Midbrain (tissue), 1 donor: ENCODE measurements around the gene CHCHD1.
"Not testable (repeated sequence)": the region's sequence is repeated elsewhere in the genome, so short reads cannot be mapped to it uniquely, and the experiment has no call there.

Source experiments
- DNase-seq: peaks from one replicate; lab custom pipeline; 2025; lab: John Stamatoyannopoulos, UW

Gene CHCHD1

DNA sequence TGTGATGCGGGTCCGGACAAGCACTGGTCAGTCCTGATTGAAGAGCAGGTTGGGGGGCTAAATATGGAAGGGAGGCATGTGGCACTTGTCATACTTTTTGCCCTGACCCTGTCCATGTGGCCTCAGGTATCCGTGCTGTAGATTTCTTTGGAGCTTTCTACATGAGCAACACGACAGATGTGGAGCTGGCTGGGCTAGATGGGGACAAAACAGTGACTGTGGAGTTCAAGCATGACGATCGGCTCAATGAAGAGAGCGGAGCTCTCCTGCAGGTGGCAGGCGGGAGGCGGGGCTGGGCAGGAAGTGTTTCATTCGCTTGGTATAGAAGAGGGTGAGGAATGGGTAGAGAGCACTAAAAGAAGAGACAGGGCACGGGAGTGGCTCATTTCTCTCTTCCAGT is 13.0 kb upstream of the CHCHD1 start:
- DNase-seq = no peak

DNA sequence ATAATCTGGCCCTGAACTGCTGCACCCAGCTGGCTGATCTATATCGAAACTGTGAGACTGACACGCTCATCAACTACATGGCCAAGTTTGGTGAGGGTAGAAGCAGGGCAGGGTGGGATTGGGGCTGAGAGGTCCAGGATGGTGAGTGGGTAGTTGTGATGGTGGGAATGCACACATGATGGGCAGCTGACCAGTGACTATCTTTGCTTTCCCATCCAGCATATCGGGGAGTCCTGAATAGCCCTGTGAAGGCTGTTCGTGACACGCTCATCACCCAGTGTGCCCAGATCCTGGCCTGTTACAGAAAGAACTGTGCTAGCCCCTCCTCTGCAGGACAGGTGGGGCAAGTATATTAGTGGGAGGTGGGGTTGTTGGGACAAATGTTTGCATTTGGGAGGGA is 12.5 kb upstream of the CHCHD1 start:
- no peak for DNase-seq

DNA sequence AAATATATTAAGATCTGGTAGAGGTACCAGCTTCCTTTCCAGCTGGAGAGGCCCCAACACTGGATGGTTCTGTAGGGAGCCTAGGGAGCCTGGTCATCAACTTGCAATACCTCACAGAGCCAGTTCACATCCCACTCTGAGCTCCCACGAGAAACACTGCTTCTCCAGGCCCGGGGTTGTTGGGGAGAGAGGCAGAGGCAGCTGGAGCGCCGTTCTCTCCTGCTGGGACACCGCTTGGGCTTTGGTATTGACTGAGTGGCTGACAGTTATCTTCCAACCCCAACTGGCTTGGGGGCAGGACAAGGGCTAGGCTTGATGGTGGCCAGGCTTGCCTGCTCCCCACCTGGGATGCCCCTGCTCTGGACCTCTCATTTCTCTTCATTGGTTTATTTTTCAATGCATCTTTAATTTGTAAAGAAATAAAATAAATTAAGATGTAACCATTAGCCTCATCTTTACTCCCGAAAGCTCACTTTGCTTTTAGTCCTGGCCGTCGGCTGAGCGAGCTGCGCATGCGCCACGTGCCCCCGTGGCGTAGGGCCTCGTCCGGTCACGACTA is 10.0 kb upstream of the CHCHD1 start:
- peak; percentile 89 for DNase-seq

DNA sequence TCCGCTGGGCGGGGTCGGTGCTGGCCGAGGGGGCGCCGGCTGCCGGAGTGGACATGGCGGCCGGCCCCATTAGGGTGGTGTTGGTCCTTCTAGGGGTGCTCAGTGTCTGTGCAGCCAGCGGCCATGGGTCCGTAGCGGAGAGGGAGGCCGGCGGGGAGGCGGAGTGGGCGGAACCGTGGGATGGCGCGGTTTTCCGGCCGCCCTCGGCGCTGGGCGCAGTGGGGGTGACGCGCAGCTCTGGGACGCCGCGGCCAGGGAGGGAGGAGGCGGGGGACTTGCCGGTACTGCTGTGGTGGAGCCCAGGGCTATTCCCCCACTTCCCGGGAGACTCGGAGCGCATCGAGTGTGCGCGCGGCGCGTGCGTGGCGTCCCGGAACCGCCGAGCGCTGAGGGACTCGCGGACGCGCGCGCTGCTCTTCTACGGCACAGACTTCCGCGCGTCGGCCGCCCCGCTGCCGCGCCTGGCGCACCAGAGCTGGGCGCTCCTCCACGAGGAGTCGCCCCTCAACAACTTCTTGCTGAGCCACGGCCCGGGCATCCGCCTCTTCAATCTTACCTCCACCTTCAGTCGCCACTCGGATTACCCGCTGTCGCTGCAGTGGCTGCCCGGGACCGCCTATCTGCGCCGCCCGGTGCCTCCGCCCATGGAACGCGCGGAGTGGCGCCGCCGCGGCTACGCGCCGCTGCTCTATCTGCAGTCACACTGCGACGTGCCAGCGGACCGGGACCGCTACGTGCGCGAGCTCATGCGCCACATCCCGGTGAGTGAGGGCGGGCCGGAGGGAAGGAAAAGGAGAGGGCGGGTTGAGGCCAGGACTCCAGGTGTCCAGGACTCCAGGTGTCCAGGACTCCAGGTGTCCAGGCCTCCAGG is 9.3 kb upstream of the CHCHD1 start:
- peak; percentile 87 for DNase-seq

DNA sequence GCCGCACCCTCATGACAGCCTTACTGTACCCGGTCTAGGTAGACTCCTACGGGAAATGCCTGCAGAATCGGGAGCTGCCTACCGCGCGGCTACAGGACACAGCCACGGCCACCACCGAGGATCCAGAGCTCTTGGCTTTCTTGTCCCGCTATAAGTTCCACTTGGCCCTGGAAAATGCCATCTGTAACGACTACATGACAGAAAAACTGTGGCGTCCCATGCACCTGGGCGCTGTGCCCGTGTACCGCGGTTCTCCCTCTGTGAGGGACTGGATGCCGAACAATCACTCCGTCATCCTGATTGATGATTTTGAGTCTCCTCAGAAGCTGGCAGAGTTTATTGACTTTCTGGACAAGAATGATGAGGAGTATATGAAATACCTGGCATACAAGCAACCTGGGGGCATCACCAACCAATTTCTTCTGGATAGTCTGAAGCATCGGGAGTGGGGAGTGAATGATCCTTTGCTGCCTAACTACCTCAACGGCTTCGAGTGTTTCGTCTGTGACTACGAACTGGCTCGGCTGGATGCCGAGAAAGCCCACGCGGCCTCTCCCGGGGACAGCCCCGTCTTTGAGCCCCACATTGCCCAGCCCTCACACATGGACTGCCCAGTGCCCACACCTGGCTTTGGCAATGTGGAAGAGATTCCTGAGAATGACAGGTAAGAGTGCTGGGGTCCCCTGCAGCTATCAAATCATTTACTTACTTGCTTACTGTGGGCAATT is 8.5 kb upstream of the CHCHD1 start:
- DNase-seq = no peak

DNA sequence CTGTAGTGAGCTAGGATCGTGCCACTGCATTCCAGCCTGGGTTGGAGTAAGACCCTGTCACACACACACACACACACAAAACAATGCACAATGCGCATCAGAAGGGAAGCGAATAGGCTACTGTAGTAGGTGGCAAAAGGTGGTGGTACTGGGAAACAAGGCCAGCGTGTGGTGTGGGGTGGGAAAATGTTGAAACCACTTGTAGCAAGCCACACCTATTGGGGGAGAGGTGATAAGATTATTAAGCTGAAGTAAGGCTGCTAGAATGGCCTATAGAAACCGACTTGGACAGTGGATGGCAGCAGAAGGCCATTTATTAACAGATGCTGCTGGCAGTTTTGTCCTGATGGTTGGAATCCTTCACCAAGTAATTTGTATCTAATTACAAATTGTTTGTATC is 7.2 kb upstream of the CHCHD1 start:
- DNase-seq = no peak

DNA sequence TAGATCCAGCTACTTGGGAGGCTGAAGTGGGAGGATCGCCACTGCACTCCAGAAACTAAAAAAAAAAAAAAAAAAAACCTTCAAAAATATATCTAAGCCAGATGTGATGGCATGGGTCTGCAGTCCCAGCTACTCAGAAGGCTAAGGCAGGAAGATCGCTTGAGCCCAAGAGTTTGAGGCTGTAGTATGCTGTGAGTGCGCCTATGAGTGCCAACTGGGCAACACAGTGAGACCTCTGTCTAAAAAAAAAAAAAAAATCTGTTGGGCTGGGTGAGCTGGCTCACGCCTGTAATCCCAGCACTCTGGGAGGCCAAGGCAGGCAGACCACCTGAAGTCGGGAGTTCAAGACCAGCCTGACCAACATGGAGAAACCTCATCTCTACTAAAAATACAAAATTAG is 2.8 kb upstream of the CHCHD1 start:
- no peak for DNase-seq

DNA sequence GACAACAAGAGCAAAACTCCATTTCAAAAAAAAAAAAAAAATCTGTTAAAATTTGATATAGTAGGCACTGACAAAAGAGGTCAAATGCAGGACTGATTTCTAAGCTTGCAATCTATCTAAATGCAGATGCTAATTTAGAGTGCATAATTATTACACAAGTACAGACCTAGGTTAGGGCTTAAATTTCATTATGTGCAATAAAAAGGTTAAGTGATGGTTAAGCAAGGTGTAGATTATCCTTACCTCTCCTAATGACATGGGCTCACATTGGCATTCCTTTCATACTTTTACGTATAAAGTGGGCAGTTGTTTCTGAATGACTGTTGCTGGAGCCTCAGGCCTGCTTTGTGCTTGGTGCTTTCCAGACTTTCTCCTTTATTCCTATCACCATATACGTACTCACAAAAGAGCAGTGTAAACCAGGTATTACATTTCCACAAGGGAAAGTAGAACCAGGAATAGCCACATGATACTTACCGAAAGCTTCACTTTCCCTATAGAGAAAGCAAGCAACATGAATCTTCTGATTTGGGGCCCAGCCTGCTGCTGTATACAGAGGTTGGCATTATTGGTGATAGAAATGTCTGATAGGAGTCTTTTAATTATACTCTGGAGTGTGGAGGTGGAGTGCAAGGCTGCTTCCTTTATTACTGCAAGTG is 2.2 kb upstream of the CHCHD1 start:
- no peak for DNase-seq

DNA sequence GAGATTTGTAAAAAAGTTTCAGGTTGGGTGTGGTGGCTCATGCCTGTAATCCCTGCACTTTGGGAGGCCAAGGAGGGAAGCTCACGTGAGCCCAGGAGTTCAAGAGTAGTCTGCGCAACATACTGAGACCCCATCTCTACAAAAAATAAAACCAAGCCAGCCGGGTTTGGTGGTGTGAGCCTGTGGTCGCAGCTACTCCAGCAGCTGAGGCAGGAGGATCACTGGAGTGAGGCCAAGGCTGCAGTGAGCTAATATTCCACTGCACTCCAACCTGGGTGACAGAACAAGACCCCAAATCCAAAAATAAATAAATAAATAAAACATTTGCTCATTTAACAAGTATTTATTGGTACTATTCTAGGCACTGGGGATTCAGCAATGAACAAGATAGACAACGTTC is 1.5 kb upstream of the CHCHD1 start:
- DNase-seq = no peak

DNA sequence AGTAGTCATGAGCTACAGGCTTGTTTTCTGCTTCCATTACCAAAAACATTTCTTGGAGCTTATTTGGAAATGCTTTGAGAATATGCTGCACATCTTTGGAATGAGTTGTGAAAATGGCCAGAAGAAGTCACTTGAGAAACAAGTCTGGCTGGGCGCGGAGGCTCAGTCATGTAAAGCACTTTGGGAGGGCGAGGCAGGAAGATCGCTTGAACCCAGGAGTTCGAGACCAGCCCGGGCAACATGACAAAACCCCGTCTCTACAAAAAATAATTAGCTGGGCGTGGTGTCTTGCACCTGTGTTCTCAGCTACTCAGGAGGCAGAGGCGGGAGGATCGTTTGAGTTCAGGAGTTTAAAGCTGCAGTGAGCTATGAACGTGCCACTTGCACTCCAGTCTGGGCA is 882 bp upstream of the CHCHD1 start:
- no peak for DNase-seq

DNA sequence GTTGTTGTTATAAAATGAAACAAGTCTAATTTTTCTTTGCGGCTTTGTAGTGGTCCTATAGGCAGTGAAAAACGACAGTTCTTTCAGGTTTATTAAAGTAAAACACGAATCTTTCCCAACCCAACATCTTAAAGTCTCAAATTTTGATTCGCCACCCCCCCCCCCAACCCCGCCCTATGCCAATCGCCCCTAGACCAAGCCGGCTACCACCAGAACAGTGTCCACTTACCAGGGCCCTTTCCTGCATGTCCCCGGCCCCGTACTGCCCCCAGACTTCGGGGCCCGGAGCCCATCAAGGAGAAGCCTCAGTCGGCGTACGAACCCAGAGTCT is 335 bp upstream of the CHCHD1 start:
- no peak for DNase-seq

DNA sequence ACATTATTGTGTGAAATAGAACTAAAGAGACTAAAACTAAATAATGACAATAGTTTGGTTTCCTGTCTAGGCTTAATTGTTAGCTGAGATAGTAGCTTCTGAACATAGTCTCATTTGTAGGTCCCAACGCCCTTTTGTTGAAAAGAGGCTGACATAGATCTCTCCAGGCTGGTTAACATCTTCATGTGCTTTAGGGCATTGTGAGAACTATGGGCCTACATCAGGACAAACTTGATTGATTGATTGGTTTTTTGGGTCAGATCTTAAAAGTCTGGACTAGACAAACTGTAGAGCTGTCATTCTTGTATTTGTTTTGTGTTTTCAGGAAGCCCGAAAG is 869 bp downstream of the CHCHD1 start:
- DNase-seq = no peak

DNA sequence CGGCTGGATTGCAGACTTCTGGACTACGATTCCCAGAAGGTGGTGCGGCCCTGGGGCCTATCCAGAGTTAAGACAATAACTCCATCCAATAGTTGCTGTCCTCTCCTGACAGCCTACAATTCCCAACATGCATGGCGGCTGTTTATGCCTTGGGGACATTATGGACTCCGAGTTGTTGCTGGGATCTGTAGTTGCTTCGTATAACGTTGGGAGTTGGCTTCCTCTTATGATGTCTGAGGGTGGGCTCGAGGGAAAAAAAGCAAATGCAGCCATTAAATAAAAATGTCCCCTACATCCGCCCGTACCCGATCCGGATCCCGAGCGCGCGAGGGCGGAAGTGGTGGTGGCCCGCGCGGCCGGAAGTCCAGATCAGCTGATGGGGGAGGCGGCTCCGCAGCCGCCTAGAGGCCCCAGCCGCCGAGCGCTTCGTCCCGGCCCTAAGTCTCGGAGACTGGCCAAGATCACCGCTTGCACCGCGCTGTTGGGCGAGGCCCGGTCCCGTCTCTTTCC is 3.4 kb downstream of the CHCHD1 start, which contains the start of gene ZSWIM8:
TSS of gene ZSWIM8 (plus strand) at position 396 of the 510 bp plus-strand sequence. CDS start 273 bp downstream, outside the sequence.
- DNase-seq = peak; percentile 95

DNA sequence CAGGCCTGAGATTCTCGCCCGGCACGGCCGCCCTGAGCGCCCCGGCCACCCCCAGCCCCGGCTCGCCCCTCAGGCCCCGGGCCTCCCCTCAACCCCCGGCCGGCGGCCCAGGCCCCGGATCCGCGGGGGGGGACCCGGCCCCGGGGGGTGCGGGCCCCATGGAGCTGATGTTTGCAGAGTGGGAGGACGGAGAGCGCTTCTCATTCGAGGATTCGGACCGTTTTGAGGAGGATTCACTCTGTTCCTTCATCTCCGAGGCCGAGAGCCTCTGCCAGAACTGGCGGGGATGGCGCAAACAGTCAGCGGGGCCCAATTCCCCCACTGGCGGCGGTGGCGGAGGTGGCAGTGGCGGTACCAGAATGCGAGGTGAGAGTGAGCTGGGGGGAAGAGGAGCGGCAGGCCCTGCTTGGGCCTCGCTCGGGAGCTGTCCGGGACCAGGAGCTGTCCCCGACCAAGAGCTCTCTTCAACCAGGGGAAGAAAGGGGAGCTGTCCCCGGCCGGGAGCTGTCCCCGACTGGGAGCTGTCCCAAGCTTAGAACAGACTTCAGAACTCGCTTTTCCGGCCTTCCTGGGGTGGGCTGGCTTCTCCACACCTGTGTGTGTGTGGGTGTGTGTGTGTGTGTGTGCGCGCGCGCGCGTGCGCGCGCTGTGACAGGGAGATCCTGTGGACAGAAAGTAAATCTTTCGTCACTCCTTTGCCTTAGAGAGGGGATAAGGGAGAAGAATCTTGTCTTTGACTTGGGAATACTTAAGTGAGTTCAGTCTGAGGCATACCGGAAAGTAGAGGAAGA is 4.1 kb downstream of the CHCHD1 start:
- DNase-seq = no peak

DNA sequence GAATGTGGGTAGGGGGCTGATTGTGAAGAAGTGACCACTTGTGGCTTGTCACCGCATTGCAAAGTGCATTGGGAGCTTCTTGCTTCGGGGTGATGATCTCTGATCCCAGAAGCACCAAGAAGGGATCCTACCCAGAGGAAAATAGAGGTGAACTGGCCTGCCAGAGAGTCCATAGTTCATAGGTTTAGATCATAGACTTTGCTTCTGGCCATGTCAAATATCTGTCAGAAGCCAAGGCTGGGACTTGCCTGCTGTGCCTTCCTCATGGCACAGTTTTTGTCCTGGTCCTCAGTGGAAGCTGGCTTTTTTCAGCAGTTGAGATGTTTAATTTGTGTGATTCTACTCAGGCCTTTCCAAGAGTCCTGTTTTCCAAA is 4.7 kb downstream of the CHCHD1 start:
- DNase-seq = no peak

DNA sequence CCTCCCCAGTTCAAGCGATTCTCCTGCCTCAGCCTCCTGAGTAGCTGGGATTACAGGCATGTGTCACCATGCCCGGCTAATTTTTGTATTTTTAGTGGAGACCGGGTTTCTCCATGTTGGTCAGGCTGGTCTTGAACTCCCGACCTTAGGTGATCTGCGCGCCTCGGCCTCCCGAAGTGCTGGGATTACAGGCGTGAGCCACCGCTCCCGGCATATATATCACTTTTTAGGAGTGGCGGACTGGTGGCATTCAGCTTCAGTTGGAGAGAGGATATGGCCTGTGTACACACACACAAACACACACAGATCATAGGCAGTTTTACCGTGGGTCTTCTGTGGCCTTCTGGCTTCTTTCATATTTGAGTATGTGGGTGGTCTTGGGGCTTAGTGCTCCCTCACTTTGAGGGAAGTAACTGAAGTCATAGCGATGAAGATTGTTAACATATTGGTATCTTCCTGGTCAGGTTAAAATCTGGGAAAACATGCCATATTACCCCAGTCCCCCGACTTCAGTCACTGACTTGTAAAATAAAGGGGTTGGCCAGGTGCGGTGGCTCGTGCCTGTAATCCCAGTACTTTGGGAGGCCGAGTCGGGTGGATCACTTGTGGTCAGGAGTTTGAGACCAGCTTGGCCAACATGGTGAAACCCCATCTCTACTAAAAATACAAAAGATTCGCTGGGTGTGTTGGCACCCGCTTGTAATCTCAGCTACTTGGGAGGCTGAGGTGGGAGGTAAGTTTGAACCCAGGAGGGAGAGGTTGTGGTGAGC is 5.4 kb downstream of the CHCHD1 start:
- not testable (repeated sequence) for DNase-seq

DNA sequence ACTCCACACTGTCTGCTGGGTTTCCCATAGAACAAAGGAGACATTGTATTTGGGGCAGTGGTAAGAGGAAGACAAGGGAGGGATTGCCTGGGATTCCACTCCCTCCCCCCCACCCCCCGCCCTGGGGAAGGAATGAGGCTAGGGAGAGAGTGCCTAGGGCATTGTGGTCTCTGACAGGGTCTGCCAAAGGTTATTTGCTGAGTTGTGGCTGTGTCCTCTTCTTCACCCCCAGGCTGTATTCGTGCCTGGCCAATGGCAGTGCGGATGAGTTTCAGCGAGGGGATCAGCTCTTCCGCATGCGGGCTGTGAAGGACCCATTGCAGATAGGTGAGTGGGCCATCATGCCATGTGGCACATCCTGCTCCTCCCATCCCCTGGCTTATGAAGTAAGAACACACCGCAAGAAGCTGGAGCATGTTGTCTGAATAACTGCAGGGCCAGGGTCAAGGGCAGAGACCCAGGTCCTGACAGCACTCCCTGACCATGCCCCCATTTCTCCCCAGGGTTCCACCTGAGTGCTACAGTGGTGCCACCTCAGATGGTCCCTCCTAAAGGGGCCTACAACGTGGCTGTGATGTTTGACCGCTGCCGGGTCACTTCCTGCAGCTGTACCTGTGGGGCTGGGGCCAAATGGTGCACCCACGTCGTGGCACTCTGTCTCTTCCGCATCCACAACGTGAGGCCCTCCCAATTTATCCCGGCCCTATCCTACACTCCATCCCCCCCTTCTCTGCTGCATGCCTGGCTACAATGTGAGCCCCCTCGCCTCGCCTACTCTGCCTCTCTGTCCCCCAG is 7.2 kb downstream of the CHCHD1 start:
- DNase-seq = no peak

DNA sequence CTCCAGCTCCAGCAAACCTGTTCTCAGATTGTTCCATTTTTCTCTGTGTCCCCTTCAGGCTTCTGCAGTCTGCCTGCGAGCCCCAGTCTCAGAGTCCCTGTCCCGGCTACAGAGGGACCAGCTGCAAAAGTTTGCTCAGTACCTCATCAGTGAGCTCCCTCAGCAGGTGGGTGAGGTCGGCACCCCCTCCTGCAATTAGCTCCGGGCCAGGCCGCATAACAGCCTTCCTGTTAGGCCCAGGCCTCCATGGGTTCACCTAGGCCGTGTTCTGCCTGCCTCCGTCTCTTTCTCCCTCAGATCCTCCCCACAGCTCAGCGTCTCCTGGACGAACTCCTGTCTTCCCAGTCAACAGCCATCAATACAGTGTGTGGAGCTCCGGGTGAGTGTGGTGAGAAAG is 7.8 kb downstream of the CHCHD1 start:
- no peak for DNase-seq

DNA sequence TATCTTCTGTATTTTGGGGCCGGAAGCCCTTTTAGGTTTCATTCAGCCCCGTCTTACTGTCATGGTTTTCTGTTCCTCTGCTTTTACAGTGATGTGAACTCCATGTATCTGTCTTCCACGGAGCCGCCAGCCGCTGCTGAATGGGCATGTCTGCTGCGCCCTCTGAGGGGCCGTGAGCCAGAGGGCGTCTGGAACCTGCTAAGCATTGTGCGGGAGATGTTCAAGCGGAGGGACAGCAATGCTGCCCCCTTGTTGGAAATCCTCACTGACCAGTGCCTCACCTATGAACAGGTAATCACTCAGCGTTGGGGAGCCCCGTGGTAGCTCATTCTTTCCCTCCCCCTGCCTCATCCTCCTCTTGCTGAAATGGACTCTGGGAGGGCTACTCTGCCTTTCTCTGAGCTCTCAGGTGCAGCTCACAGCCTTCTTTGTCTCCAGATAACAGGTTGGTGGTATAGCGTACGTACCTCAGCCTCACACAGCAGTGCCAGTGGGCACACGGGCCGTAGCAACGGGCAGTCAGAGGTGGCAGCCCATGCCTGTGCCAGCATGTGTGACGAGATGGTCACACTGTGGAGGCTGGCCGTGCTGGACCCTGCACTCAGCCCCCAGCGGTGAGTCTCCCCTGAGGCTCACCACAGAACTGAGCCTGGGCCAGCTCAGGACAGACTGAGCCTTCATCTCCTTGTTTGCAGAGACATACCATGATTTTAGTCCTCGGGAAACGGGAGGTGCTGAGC is 9.2 kb downstream of the CHCHD1 start:
- DNase-seq = no peak
